ENCODE measurements around the gene DYNC1H1. TPM values are rescaled to one million over a fixed set of nuclear protein-coding genes. Genes with fewer than 3 reads are reported as not detected.

DYNC1H1 gene
- total and polyA plus RNA-seq, 2 experiments from 2014 or later = 179 to 635 TPM

- H4K20me1 ChIP-seq (replicated peaks; ENCODE audit: insufficient read depth) = peaks cover 15% of the 10 kb centered on the region; the same call in 1 of the 2 replicates
- H3K27ac Mint-ChIP-seq = no peak overlapping the region
Observed at GRCh38 chr14:101980251-101980650, 15.9 kb downstream of the DYNC1H1 start.

More at GRCh38 chr14:101980251-101980650, 15.9 kb downstream of the DYNC1H1 start:
- Mint-ChIP-seq H3K9me3 (no peaks in the 10 kb centered on the region), H3K4me1 (no peaks in the 10 kb centered on the region), H3K4me3 (no peak overlapping the region), H3K36me3 (ENCODE audit: low read depth) (peaks cover 75% of the 10 kb centered on the region), H3K27me3 (ENCODE audit: insufficient read depth, low read depth, poor library complexity) (no peaks in the 10 kb centered on the region)
- DNase-seq (ENCODE audit: low spot score) (no peak), ATAC-seq (no peak)
- Histone ChIP-seq H3K4me1 (ENCODE audit: insufficient read depth) (no peaks in the 10 kb centered on the region), H3K9me2 (ENCODE audit: insufficient read depth) (no peaks in the 10 kb centered on the region), H3K4me2 (no peak overlapping the region), H3F3A (replicated peaks; ENCODE audit: low read depth) (no peaks in the 10 kb centered on the region), H3K79me2 (replicated peaks; ENCODE audit: insufficient read depth) (peaks cover 23% of the 10 kb centered on the region), H3K4me3 (no peak overlapping the region), H3K27ac (ENCODE audit: low read depth) (no peak overlapping the region), H3K27me3 (ENCODE audit: insufficient read depth) (no peaks in the 10 kb centered on the region), H2AFZ (no peak overlapping the region), H3K36me3 (ENCODE audit: insufficient read depth) (peaks cover 50% of the 10 kb centered on the region)
- TF ChIP-seq NANOG (IDR thresholded peaks at IDR 0.05; ENCODE audit: borderline replicate concordance) (no peak), CTCF (conservative IDR thresholded peaks at IDR 0.05; ENCODE audit: low read depth in 2 of 2) (no peak), STAT1 (IDR thresholded peaks at IDR 0.05; ENCODE audit: unreplicated experiment) (no peak), EZH2phosphoT487 (IDR thresholded peaks at IDR 0.05; ENCODE audit: unreplicated experiment) (no peak), ZNF114 (CRISPR knock-in tag; IDR thresholded peaks at IDR 0.05) (no peak), EZH2 (IDR thresholded peaks at IDR 0.05; ENCODE audit: low read depth, unreplicated experiment) (no peak), ZNF462 (CRISPR knock-in tag; IDR thresholded peaks at IDR 0.05) (no peak)
